Panc1 (cell line): Measurements from ENCODE around the gene TMEM165. TPM values are rescaled to one million over a fixed set of nuclear protein-coding genes. Genes with fewer than 3 reads are reported as not detected.

Experiments
- ATAC-seq: fragments of 200-7000 bp; cut with Tn5 transposase; 2 replicates; pipeline ENCODE4 v1.9.1; 2020; ENCODE audit warnings: mild to moderate bottlenecking, moderate library complexity
- BruUV-seq: library from RNA; stranded (reverse); fragments of 400-500 nt; replicated peaks from 2 replicates; lab custom pipeline; 2021; lab: Mats Ljungman, UMichigan
- CTCF ChIA-PET: fragments of 300-600 bp; sonication (Branson Sonifier 250); formaldehyde crosslinking; loops from one replicate; lab custom pipeline; 2022; ENCODE audit warnings: antibody characterized with exemption; lab: Charles Lee
- POLR2A ChIA-PET: fragments of 300-600 bp; sonication (Branson Sonifier 250); formaldehyde crosslinking; loops from one replicate; lab custom pipeline; 2022; ENCODE audit warnings: antibody characterized with exemption; lab: Charles Lee
- DNase-seq: peaks from one replicate; pipeline ENCODE4 v3.0.0-alpha.2; 2010; ENCODE audit warnings: low read depth, low spot score
- H3K27ac ChIP-seq: 2 replicates; pipeline ENCODE4 v1.5.1; 2011; ENCODE audit warnings: mild to moderate bottlenecking, low read length, inconsistent platforms
- H3K27me3 ChIP-seq: fragments of 200-500 bp; sonication (Bioruptor generic); 2 replicates; pipeline ENCODE4 v1.6.0; 2014; ENCODE audit warnings: low read length, inconsistent platforms; ENCODE audit not compliant: control insufficient read depth, insufficient read depth
- H3K36me3 ChIP-seq: fragments of 200-500 bp; sonication (Bioruptor generic); 2 replicates; pipeline ENCODE4 v1.5.1; 2014; ENCODE audit warnings: inconsistent platforms, mild to moderate bottlenecking, low read length, moderate library complexity; ENCODE audit not compliant: control insufficient read depth, insufficient read depth
- H3K4me1 ChIP-seq: 2 replicates; pipeline ENCODE4 v1.5.1; 2011; ENCODE audit warnings: inconsistent platforms, mild to moderate bottlenecking, low read length, moderate library complexity; ENCODE audit not compliant: control insufficient read depth, insufficient read depth
- H3K4me3 ChIP-seq, 2 experiments: 2 replicates each; pipeline ENCODE4 v1.5.1; 2011 to 2012; ENCODE audit warnings: low read depth in 2 of 2, low read length in 2 of 2, mild to moderate bottlenecking in 2 of 2, inconsistent platforms in 1 of 2, moderate library complexity in 1 of 2
- H3K9me3 ChIP-seq: fragments of 200-500 bp; sonication (Bioruptor generic); 2 replicates; pipeline ENCODE4 v1.5.1; 2014; ENCODE audit warnings: low read depth, mild to moderate bottlenecking, inconsistent platforms, low read length, moderate library complexity; ENCODE audit not compliant: control insufficient read depth, insufficient read depth
- CTCF ChIP-seq: fragments of 450-650 bp; IDR thresholded peaks from 2 replicates; pipeline ENCODE4 v1.5.1; 2017; ENCODE audit warnings: mild to moderate bottlenecking
- POLR2AphosphoS5 ChIP-seq: IDR thresholded peaks from 2 replicates; pipeline ENCODE4 v1.6.1; 2012; ENCODE audit warnings: mild to moderate bottlenecking, low read depth, low read length, moderate library complexity
- REST ChIP-seq, 2 experiments: IDR thresholded peaks; 2 replicates each; pipeline ENCODE4 v1.6.1; 2011 to 2012; ENCODE audit warnings: low read depth in 2 of 2, control low read depth in 1 of 2, low read length in 1 of 2, mild to moderate bottlenecking in 1 of 2, moderate library complexity in 1 of 2; ENCODE audit not compliant: insufficient read depth in 1 of 2
- SIN3A ChIP-seq: IDR thresholded peaks from 2 replicates; pipeline ENCODE4 v1.6.1; 2012; ENCODE audit warnings: low read depth, mild to moderate bottlenecking, low read length, moderate library complexity, borderline replicate concordance; ENCODE audit not compliant: insufficient read depth
- TCF7L2 ChIP-seq: IDR thresholded peaks from 2 replicates; pipeline ENCODE4 v1.6.1; 2011; ENCODE audit warnings: mild to moderate bottlenecking, low read depth, low read length, inconsistent platforms
- in situ Hi-C: cut with HindIII; loops from 2 replicates; pipeline ENCODE4 v1.10.0; 2016; ENCODE audit warnings: low sequenced_read_pairs, low pct_unique_long_range_greater_than_20kb
- intact Hi-C: fragments of 100-400 bp; cut with micrococcal nuclease; formaldehyde crosslinking; loops from one replicate; pipeline ENCODE4 v1.10.0; 2022; ENCODE audit not compliant: unreplicated experiment
- total RNA-seq: library from RNA; stranded (reverse); gene quantifications from one replicate; pipeline ENCODE4 v1.2.1, GENCODE V29; 2021; ENCODE audit not compliant: unreplicated experiment

Gene TMEM165
- total RNA-seq, 1 experiment from 2014 or later, result 54.6 TPM

GRCh38 chr4:55437823-55438222, 42.1 kb downstream of the TMEM165 start:
- no peak overlapping the region for H3K4me3 ChIP-seq
- BruUV-seq, result no TSS peak
- peaks cover 21% of the 10 kb centered on the region for H3K36me3 ChIP-seq
- H3K4me1 ChIP-seq, result no peaks in the 10 kb centered on the region
- DNase-seq (no peak), ATAC-seq (no peak)
- no peaks in the 10 kb centered on the region for H3K27me3 ChIP-seq
- intact Hi-C loops, result no loop called here
- H3K9me3 ChIP-seq, result no peaks in the 10 kb centered on the region
- TF ChIP-seq SIN3A (no peak), POLR2AphosphoS5 (no peak), TCF7L2 (no peak), CTCF (no peak), REST (IDR thresholded peaks at IDR 0.05; ENCODE audit: insufficient read depth in 1 of 2, low read depth in 2 of 2, low read length in 1 of 2) (no peak)
- in situ Hi-C loops, result no loop called here
- ChIA-PET CTCF (no interaction called here), POLR2A (no interaction called here)
- no peak overlapping the region for H3K27ac ChIP-seq

- CTCF ChIA-PET, result no interaction called here
- POLR2A ChIA-PET, result no interaction called here
- ATAC-seq, result no peak
- no peak for DNase-seq
- TF ChIP-seq CTCF, result no peak
- TF ChIP-seq SIN3A, result no peak
- TF ChIP-seq REST (IDR thresholded peaks at IDR 0.05; ENCODE audit: insufficient read depth in 1 of 2, low read depth in 2 of 2, low read length in 1 of 2), result no peak
- no peak for TF ChIP-seq TCF7L2
- Histone ChIP-seq H3K27me3 (no peaks in the 10 kb centered on the region), H3K4me3 (no peak overlapping the region), H3K9me3 (no peaks in the 10 kb centered on the region), H3K4me1 (no peaks in the 10 kb centered on the region), H3K27ac (no peak overlapping the region), H3K36me3 (peaks cover 20% of the 10 kb centered on the region)
- intact Hi-C loops (no loop called here), in situ Hi-C loops (no loop called here)
- BruUV-seq, result no TSS peak
These were observed 42.6 kb downstream of the TMEM165 start for GRCh38 chr4:55438314-55438713.
